CD4-positive, alpha-beta T cell treated with Interleukin-10 for 1 hour (primary cell): ENCODE data around the gene GNAO1.
A peak's percentile ranks its signal among the peaks of the same experiment; 100 is the strongest.

ENCODE experiments used
- DNase-seq: peaks from one replicate; pipeline ENCODE4 v3.0.0-alpha.2; 2020

GNAO1 gene

DNA sequence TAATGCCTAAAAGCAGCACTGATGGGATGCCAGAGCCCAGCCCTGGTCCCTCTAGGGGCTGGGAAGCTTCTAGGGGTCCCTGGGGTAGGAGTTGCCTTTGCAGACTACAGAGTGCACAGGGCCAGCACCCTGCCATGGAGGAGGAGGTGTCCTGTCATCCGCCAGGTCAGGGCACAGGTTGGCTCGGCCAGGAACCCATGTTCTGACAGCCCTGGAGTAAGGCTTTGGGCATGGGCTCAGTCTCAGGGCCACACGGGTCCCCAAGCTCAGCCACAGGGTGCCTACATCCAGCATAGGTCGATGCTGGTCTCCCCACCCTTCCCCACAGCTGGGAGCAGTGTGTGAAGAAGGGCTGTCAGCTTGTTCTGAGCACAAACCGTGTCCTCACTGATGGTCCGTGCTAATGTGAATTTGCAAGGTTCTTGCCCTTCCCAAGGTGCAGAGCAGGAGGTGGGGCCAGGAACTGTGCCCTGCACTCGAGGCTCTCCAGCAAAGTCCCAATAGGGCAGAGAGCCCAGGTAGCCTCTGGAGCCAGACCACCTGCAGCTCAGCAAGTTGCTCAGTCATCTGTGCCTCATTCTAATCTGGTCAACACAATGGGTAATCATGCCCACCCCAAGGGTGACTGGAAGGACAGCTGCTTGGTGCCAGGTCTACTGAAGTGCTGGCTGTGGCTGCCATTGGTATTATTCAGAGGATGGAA lies 161.2 kb downstream of the GNAO1 start:
- no peak for DNase-seq

DNA sequence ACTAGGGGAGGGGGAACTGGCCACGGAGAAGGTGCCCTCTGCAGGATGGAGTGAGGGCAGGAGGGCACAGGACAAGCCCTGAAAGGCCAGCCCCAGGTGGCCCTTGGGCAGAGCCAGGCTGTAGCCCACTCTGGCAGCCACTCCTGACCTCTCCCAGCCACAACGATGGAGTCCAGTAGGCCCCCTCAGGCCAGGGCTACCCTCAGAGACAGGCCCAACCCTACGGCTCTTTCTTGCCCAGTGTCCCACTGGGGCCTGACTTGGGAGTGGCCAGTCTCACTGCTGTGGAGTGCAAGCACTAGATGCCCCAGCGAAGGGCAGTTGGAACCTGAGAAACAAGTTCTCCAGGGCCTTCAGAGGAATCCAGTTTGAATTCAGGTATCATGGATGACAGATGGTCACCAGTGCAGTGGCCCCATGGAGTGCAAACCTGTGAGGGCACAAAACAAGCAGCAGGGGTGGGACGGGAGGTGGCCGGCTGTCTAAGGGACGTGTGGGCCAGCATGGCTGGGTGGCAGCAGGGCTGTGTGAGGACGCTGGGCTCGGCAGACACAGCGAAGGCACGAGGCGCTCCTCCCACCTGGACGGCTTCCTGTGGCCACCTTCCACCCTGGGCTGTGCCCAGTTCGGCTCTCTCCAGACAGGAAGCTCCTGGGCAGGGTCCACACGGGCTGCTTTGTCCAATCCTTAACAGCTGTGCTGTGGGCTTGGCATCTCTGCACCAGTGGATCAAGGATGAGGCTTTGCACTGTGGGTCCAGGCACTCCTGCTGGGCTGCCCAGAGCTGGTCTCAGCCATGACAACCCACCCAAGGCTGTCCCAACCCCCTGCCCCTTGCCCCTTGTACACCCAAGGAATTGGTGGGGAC lies 162.0 kb downstream of the GNAO1 start:
- no peak for DNase-seq

DNA sequence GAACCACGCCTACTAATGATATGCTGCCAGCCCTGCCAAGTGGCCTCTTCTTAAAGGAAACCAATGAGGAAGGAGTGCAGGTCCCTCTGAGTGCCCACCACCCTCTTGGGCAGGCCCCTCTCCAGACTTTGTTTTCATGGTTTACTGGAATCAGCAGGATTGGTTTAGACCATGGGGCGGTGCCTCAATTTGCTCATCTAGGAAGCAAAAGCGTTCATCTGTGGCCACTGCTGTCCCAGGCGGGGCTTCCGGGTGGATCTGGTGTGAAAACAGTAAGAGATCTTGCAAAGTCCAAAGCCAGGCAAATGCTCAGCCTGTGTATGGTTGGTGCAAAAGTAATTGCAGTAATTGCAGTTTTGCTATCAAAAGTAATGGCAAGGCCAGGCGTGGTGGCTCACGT lies 162.7 kb downstream of the GNAO1 start:
- DNase-seq = no peak

DNA sequence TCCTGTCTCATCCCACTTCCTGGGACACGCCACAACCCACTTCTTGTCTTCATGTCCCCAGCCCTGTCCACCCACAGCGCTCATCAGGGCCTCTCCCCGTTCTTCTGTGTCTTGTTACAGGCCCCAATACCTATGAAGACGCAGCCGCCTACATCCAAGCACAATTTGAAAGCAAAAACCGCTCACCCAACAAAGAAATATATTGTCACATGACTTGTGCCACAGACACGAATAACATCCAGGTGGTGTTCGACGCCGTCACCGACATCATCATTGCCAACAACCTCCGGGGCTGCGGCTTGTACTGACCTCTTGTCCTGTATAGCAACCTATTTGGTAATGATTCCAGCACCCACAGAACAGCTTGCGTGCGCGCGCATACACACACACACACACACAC lies 163.5 kb downstream of the GNAO1 start:
- DNase-seq = no peak

DNA sequence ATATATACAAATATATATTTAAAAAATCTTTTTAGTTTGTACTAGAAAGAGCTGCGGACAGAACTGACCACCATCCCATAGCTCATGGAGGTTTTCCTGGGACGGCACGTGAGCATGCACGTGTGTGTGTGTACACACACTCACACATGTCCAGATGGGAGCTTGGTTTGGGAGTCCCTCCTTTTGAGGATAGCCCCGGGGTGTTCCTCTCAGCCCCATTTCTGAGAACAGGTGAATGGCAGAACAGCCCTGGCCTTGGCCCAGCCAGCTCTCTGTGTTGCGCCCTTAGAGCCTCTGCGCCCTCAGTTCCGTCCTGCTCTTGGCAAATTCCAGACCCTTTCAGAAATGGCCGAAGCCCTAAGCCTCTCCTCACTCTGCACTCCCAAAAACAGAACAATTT lies 163.9 kb downstream of the GNAO1 start:
- DNase-seq = no peak

DNA sequence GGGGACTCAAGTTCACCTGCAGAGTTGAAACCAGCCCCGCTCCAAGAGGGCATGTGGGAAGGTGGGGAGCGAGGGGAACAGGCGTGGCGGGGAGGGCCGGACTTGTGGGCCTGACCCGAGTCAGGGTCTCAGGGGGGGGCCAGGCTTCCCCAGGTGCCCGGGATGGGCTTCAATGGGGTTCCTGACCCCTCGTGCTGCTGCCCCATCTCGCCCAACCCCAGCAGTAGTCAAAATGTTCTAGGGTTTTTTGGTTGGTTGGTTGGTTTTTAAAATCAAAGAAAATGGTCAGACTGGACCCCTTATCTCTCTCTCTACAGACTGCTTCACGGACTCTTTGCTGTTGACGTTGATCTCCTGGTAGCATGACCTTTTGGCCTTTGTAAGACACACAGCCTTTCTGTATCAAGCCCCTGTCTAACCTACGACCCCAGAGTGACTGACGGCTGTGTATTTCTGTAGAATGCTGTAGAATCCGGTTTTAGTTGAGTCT lies 164.5 kb downstream of the GNAO1 start:
- no peak for DNase-seq

DNA sequence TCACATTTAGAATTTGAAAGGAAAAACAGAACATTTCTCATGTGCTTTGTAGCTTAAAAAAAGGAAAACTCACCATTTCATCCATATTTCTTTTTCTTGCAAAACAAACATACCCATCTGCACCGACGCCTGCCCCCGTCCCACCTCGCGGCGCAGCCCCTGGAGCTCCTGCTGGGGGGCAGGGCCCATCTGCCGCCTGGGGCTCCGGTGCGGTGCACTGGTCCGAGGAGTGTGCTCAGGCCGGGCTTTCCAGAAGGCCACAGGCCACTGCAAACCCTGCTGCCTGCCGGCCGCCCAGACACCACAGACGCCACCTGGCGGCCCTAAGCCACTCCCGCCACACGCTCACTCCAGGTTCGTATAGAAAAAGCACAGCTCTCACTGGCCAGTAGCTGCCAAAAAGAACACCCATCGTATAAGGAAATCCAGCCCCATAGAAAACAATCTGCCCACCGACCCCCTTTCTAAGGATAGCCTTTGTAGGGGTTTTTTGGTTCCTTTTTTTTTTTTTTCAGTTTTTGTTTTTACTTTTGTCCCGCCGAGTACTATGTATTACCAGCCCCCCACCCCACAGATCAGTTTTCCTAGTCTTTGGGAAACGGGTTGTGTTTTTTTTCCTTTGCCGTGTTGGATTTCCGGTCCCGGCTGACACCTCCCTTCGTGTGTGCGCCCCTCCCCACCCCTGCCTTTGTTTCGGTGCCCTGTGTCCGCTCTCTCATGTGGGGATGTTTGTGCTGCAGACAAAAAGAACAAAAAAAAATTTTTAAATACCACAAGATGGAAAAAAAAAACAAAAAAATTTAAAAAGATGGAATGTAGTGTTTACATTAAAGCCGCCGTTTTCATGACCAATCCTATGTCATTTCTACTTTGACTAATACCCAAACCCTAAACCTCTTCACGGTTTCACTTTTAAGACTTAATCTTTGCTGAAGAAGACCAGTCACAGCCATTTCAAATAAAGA lies 165.3 kb downstream of the GNAO1 start:
- peak; percentile 62 for DNase-seq

DNA sequence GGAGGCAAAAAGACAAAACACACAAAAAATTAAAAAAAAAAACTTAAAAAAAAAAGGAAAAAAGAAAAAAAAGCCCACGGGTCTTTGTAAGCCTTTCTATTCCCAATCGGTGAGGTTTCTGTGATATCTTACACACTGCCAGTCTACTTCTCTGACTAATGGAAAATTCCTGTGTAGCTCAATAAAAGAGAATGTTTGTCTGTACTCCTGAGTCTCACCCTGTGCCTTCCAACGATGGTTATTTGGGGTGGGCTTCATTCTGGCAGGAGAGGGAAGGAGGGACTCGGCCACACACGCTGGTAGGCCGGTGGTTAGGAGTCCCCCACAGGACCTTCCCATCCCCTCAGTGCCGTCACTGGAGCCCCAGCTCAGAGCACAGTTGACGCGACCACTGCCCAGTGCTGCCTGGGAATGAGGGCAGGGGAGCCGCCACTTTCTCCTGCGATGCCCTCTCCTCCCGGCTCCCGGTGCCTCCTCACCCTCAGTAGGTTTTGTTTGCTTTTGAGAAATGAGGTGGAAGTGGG lies 166.0 kb downstream of the GNAO1 start:
- DNase-seq = no peak

DNA sequence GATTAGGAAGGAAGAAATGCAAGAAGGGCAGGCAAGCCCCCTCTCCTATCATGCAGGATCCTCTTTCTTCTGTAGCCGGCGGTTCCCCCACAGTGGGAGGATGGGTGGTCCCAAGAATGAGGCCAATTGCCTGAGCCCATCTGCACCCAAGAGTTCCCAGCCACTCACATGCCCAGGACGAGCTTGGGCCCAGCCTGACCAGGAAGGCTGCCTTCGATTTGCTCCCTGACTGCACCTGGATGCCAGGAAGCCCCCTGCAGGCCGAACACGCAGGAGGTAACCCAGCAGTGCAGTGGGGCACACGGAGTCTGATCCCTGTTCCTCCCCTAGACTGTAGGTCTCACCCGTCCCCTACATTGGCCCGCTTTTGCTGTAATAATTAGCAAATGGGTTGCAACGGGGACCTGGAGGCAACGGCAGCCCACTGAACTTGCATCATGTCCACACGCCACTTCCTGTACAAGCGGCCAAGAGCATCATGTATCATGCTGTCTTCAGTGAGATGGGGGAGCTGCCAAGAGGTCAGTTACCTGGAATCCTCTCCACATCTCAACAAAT lies 166.6 kb downstream of the GNAO1 start:
- DNase-seq = no peak

DNA sequence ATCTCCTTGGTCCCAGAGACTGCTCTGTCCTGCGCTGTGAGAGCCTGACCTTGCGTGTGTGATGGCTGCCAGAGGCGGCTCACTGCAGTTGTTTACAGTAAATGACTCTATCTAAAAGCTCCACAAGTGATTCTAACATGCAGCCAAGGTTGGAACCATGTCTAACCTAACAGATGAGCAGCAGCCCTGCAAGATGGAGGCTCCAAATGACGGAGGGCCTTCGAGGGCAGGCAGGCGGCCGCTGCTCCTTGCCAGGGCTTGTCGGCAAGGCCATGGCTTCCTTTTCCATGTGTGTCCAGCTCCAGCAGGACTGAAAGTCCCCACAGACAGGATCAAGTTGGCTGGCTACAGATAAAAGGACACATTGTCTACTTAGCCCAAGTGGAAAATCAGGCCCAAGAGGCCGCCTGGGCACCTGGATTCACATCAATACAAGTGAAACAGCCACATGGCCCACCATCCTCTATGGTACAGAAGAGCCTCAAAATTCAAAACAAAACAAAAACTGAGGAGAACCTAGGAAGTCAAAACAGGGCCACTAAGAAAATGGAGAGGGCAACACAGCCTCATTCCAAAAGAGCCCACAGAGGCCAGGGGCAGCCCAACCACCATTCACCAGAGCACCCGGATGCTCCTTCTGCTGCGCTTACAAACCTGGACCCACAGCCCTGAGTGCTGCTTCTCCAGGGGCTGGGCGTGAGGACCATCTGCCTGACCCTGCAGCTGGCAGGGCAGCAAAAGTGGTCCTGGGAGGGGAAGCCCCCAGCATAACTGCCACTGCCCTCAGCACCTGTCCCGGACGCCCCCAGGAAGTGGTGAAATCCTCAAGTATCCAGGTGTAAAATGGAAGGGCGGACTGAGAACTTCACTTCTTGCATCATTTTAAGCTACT lies 169.1 kb downstream of the GNAO1 start:
- DNase-seq = no peak

DNA sequence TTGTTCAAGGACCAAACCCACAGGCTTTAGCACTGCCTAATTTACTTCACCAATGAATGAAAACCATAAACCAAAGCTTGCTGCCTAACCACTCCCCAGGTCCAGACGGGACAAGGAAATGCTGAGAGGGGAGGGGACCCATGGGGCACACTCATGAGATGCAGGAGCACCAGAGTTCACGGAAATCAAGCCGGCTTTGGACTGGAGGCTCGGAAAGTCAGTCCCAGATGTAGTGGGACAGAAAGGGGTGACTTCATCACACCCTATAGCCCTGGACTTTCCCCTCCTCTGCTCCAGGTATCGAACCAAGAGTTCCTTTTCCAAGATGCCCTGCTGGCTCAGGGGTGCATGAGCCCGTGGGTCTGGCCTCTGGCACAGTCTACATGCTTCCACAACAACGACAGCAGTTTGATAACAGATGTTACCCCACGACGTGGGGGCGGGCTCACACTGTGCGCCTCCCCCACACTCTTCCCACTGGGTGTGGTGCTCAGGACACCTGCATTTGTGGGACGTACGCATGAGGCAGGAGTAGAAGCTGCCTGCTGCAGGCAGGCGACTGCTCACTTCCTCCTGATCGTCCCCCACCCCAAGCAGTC lies 170.9 kb downstream of the GNAO1 start:
- DNase-seq = no peak

DNA sequence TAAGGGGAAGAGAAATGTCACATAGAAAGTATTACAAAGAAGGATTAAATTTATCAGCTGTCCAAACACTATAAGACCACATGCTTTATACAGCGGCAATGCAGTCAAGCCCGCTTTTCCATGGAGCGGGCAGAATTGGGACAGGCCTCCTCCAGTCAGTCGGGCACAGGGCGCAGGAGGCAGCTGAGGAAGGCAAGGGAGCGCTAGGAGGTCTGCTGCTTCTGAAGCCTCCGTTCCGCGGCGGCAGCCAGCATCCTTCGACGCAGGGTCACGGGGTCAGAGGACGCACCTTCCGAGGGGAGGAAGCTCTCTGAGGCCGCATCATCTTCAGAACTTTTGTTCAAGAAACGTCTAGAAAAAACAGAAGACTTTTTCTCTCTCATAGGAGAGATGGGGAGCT lies 171.4 kb downstream of the GNAO1 start:
- DNase-seq = no peak

DNA sequence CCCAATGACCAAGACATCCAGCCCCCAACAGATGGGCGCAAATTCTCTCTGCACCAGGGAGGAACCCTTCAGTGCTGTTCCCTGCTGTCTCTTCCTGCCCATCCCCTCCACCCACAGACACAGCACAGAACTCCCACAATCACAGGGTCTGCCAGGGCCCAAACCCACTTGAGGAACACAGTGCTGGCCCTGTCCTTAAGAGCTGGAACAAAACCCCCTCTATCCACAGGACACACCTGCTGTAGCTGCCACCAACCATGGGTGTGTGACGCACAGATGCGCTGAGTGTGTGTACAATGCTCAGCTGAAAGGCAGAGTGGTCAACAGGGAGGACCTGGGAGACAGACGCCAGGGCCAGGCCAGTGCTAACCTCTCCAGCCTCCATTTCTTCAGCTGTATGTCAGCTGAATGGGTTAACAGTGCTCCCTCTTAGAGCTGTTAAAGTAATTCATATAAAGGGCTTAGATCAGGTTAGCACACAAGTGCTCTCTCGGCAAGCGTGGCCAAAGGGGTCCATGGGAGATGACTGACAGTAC lies 172.0 kb downstream of the GNAO1 start:
- no peak for DNase-seq

DNA sequence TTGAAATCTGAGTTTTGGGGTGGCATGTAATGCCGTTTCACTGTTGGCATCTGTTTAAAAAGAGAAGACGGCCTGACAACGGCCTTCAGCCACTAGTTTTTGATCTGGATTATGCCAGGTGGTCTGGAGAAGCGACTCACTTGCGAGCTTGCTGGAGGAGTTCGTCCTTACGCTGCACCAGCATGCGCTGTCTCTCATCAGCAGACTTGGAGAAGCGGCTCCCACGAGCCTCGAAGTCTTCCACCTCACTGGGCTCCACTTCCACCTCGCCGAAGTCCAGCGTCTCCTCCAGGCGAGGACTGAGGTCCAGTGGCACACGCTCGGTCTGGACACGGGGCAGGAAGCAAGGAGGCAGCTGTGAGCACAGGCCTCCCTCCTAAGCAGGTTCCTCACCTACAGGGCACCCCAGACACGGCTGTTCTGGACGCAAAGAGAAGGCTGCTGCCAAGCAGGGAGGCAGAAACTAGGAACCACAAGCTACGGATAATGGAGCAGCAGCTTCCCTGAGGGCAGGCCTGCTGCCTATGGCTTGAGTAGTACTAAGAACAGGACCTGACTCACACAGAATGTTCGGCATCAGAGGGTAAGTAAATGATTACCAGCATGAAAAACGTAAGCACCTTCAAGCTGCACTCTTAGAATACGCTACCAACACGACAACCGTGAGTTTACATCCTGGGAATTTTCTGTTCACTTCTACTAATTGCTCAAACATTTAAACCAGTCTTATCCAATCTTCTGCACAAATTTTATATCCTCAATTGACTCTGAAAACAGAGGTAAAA lies 172.7 kb downstream of the GNAO1 start:
- DNase-seq = no peak

DNA sequence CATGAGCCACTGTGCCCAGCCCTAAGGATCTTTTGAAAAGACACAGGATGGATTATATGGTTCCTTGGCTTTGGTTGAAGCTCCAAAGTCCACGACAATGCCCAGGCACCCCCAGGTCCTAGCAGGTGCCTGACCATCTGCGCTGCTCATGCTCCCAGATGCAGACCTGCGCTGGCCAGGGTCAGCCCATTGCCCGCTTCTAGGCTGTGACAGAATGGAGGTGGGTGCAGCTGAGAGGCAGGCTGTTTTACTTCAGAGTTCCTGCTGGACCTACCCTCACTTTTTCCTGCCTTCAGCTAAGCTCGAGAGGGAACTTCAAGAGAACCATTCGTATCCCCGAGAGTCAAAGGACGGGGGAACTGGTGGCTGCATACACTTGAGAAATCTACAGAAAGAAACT lies 173.6 kb downstream of the GNAO1 start:
- DNase-seq = no peak

DNA sequence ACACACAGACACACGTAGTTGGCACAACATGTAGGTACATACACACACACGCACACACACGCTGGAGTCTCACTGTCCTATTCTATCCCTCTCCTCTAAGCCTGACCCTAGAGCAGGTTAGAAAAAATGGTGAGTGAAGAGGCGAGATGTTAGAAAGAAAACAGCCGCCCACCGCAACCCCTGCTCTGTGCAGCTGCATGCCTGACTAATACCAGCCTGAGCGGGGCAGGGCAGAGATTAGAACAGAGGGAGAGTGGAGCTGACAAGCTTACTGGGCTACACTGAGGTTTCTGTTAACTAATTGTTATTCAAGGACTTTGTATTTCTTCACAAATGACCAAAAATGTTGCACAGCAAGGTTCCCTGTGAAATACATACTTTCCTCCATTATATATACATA lies 174.3 kb downstream of the GNAO1 start:
- no peak for DNase-seq

DNA sequence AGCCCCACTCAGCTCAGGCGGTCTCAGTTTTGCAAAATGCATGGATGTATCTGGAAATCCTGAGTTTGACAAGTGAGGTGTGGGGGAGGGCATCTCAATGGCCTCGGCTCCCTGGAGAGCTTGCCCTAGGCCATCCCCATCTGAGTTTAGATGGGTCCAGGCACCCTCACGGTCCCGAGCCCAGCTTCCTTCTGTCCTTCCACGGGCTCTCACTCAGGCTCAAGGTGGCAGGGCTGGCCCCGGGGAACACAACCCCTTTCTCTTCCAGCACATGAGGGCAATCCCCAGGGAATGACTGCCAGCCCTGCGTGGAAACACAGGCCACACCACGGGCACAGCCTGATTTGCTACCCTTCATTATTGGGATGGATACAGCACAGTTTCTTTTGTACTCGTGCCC lies 175.7 kb downstream of the GNAO1 start:
- DNase-seq = no peak

DNA sequence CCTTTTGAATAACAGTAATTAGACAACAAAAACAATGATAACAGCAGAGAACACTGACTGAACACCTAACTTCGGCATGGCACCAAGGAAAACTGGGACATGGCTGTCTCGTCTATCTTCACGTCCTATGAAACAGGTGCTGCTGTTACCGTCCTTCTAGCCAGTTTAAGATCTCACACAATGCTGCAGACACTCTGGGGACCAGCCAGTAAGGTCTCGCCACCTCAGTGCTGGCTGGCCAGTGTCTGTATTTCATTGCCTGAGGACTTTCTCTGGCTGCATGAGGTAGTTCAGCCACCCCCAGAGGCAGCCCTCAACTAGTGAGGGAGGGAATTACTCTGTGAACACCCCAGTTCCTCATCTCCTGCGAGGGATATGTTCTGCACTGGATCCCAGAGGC lies 176.5 kb downstream of the GNAO1 start:
- no peak for DNase-seq

DNA sequence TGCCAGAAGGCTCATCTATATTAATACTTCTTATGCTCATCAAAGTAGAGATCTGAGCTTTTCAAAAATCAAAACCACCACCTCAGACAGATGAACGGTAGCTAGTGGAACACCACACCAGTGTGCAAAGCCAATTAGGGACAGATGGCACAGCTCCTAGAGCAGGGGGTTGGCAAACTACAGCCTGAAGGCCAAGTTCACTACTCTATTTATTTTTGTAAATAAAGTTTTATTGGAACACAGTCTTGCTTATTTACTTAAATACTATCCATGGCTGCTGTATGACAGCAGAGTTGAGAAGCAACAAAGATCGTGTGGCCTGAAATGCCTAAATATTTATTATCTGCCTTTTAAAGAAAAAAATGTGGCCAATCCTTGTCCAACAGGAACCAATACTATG lies 177.3 kb downstream of the GNAO1 start:
- no peak for DNase-seq

DNA sequence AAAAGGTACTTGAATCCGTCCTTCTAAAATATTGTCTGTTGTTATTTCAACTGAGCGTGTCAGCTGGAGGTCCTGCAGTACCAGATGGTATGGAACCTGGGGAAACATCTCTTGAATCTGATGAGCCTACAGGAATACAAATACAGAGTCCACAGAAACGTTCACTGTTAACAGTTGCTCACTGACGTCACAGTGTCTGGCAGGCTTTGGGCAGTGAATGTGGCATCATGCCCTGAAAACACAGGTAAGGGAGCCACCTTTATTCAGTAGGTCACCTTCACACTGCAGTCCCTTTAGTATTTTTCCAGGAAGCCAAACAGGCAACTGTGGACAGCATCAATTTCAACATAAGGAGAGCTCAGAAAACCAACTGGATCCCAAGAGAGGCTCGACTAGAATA lies 177.9 kb downstream of the GNAO1 start:
- DNase-seq = no peak
